G401 (cell line): Measurements from ENCODE around the gene AFF3. TPM values are rescaled to one million over a fixed set of nuclear protein-coding genes. Genes with fewer than 3 reads are reported as not detected.
"Not testable (repeated sequence)": the region's sequence is repeated elsewhere in the genome, so short reads cannot be mapped to it uniquely, and the experiment has no call there.

Experiments
- DNase-seq: peaks from one replicate; pipeline ENCODE4 v3.0.0-alpha.2; 2015; ENCODE audit warnings: low spot score
- in situ Hi-C: cut with HindIII; loops from 2 replicates; pipeline ENCODE4 v1.10.0; 2016; ENCODE audit warnings: low sequenced_read_pairs, mixed read lengths
- total RNA-seq: library from RNA; depleted of rRNA; stranded (reverse); fragments of >200 nt; shearing (Covaris generic); gene quantifications from 2 replicates; pipeline ENCODE4 v1.2.3, GENCODE V29; 2014

AFF3 gene
- total RNA-seq, 1 experiment from 2014 or later: 3.0 TPM

DNA sequence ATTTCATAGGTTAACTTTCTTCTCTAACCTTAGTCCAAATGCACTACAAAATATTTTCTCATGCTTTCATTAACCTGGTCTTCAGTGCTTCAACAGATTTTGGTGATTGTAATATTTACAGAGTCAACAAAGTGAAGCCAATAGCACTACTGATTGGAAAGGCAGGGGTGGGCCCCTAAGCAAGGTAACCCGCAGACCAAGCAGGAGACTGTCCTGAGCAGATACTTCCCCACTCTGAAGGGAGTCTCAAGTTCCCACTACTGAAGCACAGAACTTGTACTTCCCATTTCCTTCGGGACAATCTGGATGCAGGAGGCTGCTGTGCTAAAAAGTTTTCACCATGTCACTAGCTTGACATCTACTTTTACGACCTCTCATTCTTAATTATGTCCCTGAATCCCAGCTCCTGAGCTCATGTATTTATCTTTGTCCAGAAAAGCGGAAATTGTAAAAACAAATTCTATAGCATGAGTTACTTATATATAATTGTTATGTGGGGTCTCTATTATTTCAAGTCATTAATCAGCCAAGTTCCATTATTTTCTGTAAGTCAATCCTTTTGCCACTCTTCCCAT is 341.0 kb downstream of the AFF3 start:
- in situ Hi-C loops: no loop called here
- DNase-seq: no peak

DNA sequence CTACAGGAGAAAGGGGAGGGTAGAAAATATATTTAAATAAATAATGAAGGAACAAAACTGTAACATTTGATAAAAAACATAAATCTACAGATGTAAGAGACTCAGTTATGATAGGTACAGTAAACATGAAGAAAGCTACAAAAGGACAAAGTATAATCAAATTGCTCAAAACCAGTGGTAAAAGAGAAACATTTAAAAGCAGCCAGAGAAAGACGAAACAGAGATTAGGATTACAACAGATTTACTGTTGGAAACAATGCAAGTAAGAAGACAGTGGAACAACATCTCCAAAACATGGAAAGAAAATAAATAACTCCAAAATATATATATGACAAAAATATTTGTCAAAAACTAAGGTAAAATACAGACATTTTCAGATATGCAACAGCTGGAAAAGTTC is 344.9 kb downstream of the AFF3 start:
- in situ Hi-C loops: no loop called here
- DNase-seq: no peak

DNA sequence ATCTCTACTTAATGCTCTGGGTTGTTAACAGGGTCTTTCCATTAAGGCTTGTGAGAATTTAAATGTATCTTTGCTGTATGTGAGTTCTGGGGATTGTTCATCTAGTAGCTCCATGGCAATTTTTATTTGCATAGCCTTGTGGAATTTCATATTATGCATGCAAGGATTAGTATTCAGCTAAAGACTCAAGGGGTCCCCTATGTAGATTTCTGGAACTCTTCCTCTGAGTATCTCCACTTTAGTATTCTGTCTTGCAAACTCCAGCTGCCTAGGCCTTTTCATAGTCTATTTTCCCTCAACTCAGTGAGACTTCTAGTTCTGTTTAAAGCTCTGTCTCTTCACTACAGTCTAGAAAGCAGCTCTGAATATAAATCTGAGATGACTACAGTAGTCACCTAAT is 348.0 kb downstream of the AFF3 start:
- no peak for DNase-seq
- in situ Hi-C loops: no loop called here

DNA sequence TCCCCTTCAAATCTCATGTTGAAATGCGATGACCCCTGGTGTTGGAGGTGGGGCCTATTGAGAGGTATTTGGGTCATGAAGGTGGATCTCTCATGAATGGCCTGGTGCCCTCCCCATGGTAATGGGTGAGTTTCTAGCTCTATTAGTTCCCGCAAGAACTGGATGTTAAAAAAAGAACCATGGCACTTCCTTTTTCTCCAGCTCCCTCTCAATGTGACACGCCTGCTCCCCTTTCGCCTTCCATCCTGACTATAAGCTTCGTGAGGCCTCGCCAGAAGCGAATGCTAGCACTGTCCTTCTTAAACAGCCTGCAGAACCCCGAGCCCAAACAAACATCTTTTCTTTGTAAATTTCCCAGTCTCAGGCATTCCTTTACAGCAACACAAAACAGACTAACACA is 349.4 kb downstream of the AFF3 start:
- in situ Hi-C loops: no loop called here
- no peak for DNase-seq

DNA sequence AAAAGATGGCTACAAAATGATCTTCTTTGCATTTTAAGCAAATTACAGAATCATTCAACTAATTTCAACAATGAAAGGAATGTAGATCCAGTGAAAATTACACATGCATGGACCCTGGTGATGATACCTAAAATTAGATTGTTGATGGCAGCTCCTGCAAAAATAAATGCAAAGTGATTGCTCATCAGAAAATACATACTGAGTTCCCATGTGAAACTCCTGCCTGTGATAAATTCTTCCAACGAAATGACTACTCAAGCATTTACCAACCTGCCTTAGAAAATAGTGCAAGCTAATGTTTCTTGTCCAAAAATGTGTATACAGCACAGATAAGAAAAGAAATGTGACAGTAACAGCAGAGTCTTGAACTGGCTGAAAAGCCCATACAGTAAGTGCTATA is 352.5 kb downstream of the AFF3 start:
- no peak for DNase-seq
- in situ Hi-C loops: no loop called here

DNA sequence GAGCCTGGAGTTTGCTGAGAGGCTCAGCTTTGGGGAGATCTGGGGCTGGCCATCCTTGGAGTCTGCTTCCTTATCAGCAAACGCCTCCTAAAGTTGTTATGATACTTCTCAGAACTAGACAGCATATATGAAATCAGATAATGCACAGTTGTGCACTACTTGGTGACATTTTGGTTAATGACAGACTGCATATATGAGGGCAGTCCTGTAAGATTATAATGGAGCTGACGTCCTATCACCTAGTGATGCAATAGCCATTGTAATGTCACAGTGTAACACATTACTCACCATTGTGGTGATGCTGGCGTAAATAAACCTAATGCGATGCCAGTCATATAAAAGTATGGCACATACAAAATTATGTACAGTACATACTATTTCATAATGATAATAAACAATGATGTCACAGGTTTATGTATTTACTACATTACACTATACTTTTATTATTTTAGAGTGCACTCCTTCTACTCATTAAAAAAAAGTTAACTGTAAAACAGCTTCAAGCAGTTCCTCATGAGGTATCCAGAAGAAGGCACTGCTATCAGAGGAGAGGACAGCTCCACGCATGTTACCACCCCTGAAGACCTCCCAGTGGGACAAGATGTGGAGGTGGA is 354.5 kb downstream of the AFF3 start:
- in situ Hi-C loops: no loop called here
- no peak for DNase-seq

DNA sequence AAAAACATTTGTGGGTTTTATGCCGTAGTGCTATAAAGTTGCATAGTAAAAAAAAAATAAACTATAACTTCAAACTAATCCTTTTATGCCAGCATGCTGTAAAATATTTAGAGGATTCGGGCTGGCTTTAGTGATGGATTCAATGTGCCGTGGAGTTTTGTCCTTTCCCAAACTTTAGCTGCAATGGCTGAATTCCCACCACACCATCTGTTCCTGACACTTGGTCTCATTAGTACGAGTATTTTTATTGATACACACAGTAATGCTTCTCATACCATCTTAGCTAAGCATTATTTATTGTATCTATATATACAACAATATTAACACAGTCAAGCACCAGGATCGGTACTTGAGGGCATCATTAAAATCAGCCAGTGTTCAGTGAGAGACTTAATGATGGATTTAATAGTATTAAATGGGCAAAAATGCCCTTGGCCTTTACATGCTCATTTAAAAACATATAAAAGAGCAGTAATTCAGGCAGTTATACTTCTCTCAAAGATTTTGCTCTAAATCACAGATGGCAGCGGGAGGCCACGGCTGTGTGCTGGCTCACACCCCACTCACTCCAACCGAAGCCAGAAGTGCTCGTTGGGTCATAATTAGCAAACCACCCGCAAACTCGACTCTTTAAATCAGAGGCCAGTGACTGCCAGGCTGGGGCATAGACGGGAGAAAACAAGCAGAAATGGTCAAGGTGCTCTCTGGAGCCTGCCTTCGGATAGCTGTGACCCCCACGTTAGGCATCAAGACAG is 355.6 kb downstream of the AFF3 start:
- in situ Hi-C loops: no loop called here

DNA sequence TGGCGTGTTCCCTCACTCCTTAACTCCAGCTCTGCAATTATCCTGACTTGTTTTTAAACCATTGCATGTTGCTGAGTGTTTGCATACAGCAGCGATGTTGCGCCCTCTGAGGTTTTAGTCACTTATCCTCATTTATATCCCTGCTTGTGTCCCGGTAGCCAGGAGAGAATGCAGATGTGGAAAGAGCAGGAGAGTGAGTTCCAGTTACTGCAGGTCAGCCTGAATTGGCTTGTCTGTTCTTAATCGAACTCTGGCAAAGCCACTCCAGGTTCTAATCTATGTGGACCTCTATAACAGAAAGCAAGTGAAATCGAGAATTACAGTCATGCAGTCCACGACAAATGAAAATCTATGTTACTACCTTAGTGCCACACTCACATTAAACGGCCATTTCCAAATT is 357.4 kb downstream of the AFF3 start:
- DNase-seq: no peak
- in situ Hi-C loops: no loop called here

More for the DNA sequence above, 355.6 kb downstream of the AFF3 start:
- peak; percentile 73 for DNase-seq

DNA sequence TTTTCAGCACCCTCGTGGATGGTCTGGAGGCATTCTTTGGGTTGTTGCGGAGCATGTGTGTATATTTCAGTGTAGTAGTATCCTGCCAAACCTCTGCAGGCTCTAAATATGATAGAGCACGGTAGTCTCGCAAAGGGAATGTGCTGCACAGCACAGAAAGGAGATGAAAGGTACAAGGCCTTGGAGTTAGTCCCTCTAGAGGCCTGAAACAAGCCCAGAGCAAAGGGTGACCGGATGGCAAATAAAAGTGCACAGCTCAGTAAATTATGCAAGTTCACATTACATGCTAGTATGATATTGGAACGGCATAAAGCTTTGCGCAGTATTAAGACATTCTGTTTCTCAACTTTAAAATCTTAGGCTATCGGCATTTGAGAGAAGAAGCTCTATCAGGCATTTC is 358.1 kb downstream of the AFF3 start:
- in situ Hi-C loops: no loop called here
- DNase-seq: no peak

DNA sequence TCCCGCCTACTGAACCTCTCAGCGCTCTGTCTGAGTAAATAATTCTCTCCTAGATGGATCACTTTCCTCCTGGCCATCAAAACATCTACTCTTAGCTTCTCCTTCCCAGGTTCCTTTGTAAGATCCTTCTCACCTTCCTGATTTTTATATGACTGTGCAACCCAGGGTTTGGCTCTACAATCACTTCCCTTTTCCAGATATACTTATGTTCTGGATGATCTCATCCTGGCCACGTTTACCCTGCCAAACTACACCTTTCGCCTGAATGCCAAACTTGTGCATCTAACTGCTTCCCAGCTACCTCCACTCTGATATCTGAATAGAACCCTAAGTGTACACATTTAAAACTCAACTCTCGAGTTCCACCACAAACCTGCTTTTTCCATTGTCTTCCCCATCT is 362.1 kb downstream of the AFF3 start:
- DNase-seq: peak; percentile 68
- in situ Hi-C loops: no loop called here

DNA sequence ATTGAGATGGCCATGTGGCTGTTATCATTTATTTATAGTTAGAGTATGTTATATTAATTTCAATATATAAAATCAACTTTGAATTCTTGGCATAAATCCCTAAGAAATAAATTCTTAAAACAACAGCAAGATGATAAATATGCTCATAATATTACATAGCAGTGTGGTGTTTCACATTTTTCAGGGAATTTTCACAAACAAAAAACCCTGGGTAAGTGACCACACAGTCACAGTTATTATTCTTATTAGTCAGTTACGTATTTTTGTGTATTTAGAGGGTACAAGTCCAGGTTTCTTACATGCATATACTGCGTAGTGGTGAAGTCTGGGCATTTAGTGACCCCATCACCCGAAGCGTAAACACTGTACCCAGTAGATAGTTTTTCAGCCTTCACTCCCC is 363.1 kb downstream of the AFF3 start:
- no peak for DNase-seq
- in situ Hi-C loops: no loop called here

DNA sequence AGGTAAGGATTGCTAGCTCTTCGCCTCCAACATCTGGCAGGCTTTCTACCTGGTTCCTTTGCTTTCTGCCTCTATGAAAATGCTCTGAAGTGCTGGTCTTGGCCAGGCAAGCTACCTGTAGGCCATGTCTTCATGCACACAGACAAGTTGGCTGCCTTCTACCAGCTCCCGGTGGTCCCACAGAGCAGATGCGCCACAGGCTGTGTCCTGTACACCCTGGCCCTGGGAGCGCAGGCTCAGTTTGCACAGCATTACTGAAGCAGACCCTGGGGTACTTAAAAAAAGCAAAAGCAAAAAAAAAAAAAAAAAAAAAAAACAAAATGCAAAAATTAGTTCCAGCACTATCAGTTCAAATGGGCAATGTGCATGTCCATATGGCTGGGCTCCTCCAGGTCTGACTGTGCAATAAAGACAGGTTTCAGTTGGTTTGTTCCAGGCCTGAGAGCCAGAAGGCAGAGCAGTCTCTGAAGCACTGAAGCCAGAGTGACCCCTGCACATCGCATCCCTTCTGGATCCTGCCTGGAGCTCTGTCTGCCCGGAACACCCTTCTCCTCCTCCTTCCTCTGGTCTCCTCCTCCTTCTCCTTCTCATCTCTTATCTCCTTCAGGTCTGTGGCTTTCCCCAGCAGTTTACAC is 364.6 kb downstream of the AFF3 start:
- in situ Hi-C loops: no loop called here
- DNase-seq: peak; percentile 90

DNA sequence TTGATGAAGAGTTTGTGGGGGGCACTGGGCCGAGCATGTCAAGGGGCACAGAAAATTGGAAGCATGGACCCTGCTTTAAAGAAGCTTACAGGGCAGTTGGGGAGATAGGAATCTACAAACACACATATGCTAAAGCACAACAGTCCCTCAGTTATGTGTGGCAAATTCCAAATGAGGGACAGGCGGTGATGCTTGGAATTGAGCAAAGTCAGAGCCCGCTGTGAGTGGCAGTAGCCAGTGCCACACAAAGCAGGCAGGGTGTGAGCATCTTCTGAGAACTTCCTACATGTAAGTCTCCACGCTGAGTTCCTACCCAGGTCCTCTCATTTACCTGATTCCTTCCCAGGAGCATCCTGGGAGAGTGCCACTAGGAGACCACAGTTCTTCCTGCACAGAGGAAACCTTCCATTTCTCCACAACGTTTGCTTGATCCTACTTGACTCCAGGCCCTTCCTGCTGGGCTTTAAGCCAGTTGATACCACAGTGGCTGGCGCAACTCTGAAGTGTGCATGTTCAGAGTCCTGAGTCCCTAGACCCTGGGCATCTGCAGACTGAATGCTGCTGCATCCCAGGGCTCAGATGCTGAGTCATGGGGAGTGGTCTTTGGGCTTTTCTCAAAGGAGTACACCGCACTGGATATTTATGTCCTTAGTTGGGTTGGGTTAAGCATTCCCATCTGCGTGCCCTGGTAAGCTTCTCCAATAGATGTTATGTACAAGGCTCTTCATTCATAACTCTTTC is 365.3 kb downstream of the AFF3 start:
- in situ Hi-C loops: no loop called here
- DNase-seq: no peak

DNA sequence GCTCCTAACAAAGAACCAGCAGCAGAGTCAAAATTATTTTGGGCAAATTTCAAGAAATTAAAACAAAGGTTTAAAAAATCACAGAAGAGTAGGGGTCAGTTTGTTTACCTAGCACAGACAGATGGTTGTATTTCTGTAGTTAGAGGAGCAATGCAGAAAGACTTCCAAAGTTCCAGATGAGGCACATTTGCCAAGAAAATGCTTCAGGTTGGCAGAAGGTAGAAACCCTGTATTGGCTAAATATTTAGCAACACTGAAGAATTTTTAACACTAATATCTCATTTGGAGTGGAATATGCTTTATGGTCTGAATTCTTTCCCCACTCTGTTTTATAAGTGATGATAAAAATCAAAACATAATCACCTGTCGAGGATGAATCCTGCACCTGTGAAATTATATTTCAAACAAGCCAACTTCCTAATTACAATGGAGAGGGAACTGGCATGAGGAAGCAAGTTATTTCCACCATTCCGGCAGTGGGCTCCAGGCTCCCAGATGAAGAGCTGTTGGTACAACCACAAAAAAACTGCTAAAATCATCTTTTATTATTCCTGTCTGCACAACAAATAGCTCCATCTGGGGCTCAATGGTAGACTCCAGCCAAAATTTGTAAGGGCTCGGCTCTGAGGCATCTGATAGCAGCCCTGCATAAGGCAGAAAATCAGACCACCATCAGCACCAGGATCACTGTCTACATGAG is 366.0 kb downstream of the AFF3 start:
- in situ Hi-C loops: no loop called here
- peak; percentile 90 for DNase-seq

DNA sequence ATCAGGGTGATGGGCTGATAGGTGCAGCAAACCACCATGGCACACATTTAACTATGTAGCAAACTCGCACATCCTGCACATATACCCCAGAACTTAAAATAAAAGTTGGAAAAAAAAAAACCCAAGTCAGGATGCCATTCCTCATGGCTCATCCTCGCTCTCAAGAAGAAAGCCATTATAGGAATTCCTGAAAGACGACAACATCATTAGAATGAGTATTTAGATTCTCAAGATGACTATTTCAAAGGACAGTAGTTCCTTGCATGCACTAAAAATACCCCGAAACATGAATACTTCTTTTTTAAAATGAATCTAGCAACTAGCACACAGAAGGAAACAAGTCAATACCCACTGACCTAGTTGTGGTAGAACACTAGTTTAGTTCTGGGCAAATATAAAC is 366.8 kb downstream of the AFF3 start:
- no peak for DNase-seq
- in situ Hi-C loops: no loop called here

DNA sequence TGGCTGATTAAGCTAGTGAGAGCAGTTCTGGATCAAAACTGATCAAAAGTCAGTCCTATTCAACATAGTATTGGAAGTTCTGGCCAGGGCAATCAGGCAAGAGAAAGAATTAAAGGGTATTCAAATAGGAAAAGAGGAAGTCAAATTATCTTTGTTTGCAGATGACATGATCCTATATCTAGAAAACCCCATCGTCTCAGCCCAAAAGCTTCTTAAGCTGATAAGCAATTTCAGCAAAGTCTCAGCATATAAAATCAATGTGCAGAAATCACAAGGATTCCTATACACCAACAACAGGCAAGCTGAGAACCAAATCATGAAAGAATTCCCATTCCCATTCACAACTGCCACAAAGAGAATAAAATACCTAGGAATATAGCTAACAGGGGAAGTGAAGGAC is 368.7 kb downstream of the AFF3 start:
- DNase-seq: not testable (repeated sequence)

DNA sequence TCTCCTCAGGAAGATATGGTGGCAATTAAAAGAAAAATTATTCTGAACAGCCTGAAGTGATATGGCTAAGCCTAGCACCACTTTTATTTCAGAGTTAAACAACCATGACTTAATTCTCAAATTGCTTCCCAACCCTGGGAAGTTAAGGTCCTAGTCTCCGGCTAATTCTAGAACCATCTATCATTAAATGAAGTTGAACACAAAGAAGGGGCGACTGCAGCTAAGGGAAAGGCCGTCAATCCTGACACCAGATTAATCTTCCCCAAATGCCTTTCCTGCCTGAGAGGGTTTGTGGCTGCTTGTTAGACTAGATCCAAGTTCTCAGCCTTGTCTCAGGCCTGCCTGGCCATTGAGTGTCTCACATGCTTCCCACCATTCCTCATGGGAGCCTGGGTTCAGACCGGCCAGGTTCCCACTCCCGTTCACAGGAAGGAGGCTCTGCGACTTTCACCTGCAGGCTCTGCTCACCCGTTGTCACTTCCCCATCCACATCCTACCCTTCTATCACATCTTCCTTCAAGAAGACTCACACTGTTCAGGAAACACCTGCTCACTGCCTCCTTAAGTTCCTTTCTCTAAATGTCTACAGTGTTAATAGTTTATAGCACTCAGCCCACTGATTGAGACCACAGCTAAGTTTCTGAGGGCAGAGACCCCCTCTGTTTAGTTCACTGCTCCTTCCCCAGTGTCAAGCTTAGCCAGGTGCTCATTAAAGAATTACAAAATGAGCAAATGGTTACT is 369.6 kb downstream of the AFF3 start:
- no peak for DNase-seq
- in situ Hi-C loops: no loop called here

More for the DNA sequence above, 368.7 kb downstream of the AFF3 start:
- in situ Hi-C loops: not testable (repeated sequence)

DNA sequence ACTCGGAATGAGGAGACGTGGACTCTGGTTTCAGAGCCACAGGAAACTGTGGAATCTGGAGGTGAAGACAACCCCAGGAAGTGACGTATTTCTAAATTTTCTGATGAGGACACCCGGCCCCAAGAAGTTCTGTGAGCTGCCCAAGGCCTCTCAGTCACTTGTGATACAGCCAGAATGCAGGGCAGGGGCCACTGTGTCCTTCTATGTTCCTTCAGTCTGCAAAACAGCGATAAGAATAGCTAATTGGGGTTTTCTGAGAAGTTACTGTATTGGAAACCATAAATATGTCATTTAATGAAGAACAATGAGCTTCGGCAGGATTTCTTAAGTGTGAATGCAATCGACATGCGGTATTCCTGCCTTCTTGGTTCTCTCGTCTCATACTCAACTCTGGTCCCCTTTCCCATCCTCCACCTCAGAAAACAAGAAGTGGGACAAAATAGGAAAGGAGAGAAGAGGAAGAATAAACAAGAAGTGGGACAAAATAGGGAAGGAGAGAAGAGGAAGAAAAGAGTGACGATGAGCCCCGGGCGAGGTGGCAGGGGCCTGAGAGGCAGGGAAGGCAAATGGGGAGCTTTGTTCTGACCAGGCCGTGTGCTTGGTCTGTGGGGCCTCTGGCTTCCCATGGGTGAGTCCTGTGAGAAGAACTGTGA is 370.6 kb downstream of the AFF3 start:
- no peak for DNase-seq
- in situ Hi-C loops: no loop called here
